HepG2 (cell line): Measurements from ENCODE around the gene SH3YL1. TPM values are rescaled to one million over a fixed set of nuclear protein-coding genes. Genes with fewer than 3 reads are reported as not detected.

ENCODE experiments used
- CCAR2 ChIP-seq: fragments of 200-400 bp; formaldehyde crosslinking; optimal IDR thresholded peaks from 2 replicates; pipeline ENCODE3; 2018; ENCODE audit warnings: low read depth, mild to moderate bottlenecking, low read length, moderate library complexity
- CREBL2 ChIP-seq: sonication (generic); formaldehyde crosslinking; IDR thresholded peaks from 2 replicates; pipeline ENCODE4 v1.8.1; 2023; ENCODE audit warnings: missing genetic modification reagents, mild to moderate bottlenecking, borderline replicate concordance
- DNMT3B ChIP-seq: conservative IDR thresholded peaks from 2 replicates; pipeline ENCODE4 v1.6.1; 2016; ENCODE audit warnings: missing biosample characterization, control low read depth
- GFI1 ChIP-seq: sonication (generic); formaldehyde crosslinking; IDR thresholded peaks from 2 replicates; pipeline ENCODE4 v1.5.0; 2020; ENCODE audit warnings: missing genetic modification reagents, mild to moderate bottlenecking, borderline replicate concordance
- NBN ChIP-seq: fragments of 450-650 bp; conservative IDR thresholded peaks from 2 replicates; pipeline ENCODE4 v1.6.1; 2017
- PATZ1 ChIP-seq: sonication (generic); formaldehyde crosslinking; IDR thresholded peaks from 2 replicates; pipeline ENCODE4 v1.4.0; 2020; ENCODE audit warnings: missing genetic modification reagents
- TGIF2 ChIP-seq: IDR thresholded peaks from 2 replicates; pipeline ENCODE4 v1.6.1; 2016; ENCODE audit warnings: control low read depth, missing compliant biosample characterization
- ZNF235 ChIP-seq: sonication (generic); formaldehyde crosslinking; IDR thresholded peaks from 2 replicates; pipeline ENCODE4 v1.8.1; 2023; ENCODE audit warnings: mild to moderate bottlenecking, missing genetic modification reagents, borderline replicate concordance
- ZNF333 ChIP-seq: sonication (generic); formaldehyde crosslinking; IDR thresholded peaks from 2 replicates; pipeline ENCODE4 v1.4.0; 2020; ENCODE audit warnings: mild to moderate bottlenecking, missing genetic modification reagents, borderline replicate concordance
- ZNF460 ChIP-seq: sonication (generic); formaldehyde crosslinking; IDR thresholded peaks from 2 replicates; pipeline ENCODE4 v1.5.1; 2020; ENCODE audit warnings: missing genetic modification reagents, mild to moderate bottlenecking, borderline replicate concordance
- ZNF549 ChIP-seq: sonication (generic); formaldehyde crosslinking; IDR thresholded peaks from 2 replicates; pipeline ENCODE4 v1.5.0; 2020; ENCODE audit warnings: missing genetic modification reagents
- ZNF572 ChIP-seq: sonication (generic); formaldehyde crosslinking; IDR thresholded peaks from 2 replicates; pipeline ENCODE4 v1.5.1; 2020; ENCODE audit warnings: mild to moderate bottlenecking, missing genetic modification reagents
- ZNF879 ChIP-seq: sonication (generic); formaldehyde crosslinking; IDR thresholded peaks from 2 replicates; pipeline ENCODE4 v1.8.1; 2023; ENCODE audit warnings: missing genetic modification reagents
- polyA plus RNA-seq, 8 experiments: library from polyadenylated mRNA; depleted of rRNA in 3 of 8; stranded (reverse) in 7 of 8; unstranded in 1 of 8; fragments of >200 nt; fragmentation: Illumina TruSeq in 4 of 8; extraction: Trizol in 4 of 8; gene quantifications; 2 replicates each; pipeline versions ENCODE4 v1.2.1 to v1.2.3, GENCODE V29; 2011 to 2016; ENCODE audit warnings: low read depth in 4 of 8, missing spikeins in 1 of 8, mixed read lengths in 1 of 8; ENCODE audit not compliant: insufficient read depth in 1 of 8
- total RNA-seq, 5 experiments: library from RNA; depleted of rRNA; stranded (reverse); fragments of >200 nt; fragmentation: Illumina TruSeq; extraction: Trizol; gene quantifications; 2 replicates each; pipeline ENCODE4 v1.2.3, GENCODE V29; 2016; ENCODE audit warnings: low read depth in 1 of 5
- TF ChIP-seq, protein P1 (sequence below): sonication (generic); formaldehyde crosslinking; IDR thresholded peaks from 2 replicates; pipeline ENCODE4 v1.4.0; 2020; ENCODE audit warnings: missing genetic modification reagents
- TF ChIP-seq, protein P2 (sequence below): sonication (generic); formaldehyde crosslinking; IDR thresholded peaks from 2 replicates; pipeline ENCODE4 v1.5.0; 2020; ENCODE audit warnings: missing genetic modification reagents
- TF ChIP-seq, protein P3 (sequence below): sonication (generic); formaldehyde crosslinking; IDR thresholded peaks from 2 replicates; pipeline ENCODE4 v1.5.1; 2020; ENCODE audit warnings: mild to moderate bottlenecking, moderate library complexity, missing genetic modification reagents
- TF ChIP-seq, protein P4 (sequence below): IDR thresholded peaks from 2 replicates; pipeline ENCODE4 v1.6.1; 2016; ENCODE audit warnings: missing biosample characterization, missing genetic modification reagents, low read depth
- TF ChIP-seq, protein P5 (sequence below): sonication (generic); formaldehyde crosslinking; IDR thresholded peaks from 2 replicates; pipeline ENCODE4 v1.4.0; 2020; ENCODE audit warnings: mild to moderate bottlenecking, missing genetic modification reagents, borderline replicate concordance

Gene SH3YL1
- total and polyA plus RNA-seq, 2 of the 13 experiments (the other 11 are each of a cell fraction or from before 2014, with no cell fraction given) = 13.0 to 48.2 TPM

DNA sequence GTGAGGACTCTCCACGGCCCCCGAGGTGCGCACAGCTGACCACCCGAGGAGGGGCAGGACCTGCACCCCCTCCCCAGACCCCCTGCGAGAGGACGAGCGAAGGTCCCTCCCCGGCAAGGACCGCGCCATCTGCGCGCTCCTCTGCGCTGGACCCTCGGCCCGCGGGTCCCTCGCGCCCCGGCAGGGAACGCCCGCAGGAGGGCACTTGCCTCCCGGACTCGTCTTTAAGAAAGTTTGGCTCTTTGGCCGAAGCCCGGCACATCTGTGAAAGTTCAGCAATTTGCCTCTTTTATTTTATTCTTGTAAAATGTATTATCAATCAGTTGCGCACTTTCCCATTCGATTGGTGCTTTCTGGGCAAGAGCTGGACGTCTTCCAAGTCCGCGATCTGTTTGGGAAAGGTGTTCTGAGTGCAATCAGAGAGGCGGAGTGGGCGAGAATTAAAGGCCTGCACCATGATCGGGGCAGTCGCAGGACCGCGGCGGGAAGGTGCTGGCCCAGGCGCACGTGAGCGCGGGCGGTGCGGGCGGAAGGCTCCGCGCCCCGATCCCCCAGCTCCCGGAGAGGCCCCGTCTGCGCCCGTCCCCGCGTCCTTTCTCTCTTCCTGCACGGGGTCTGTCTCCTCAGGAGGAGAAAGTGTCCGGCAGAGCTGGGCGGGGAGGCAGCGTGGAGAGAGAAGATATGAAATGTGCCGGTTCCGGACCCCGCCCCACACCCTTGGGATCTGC, 25.7 kb upstream of the SH3YL1 start (continued):
- no peak; the same call in 1 of the 2 replicates for TF ChIP-seq PATZ1 (CRISPR knock-in tag)
- 0 out of 2 replicates have a peak, but pooled peaks have one; percentile 26 for TF ChIP-seq GFI1 (CRISPR knock-in tag)
- TF ChIP-seq ZNF549 (CRISPR knock-in tag) = no peak
- TF ChIP-seq ZNF235 = no peak
- TF ChIP-seq CCAR2 = no peak
- no peak for TF ChIP-seq ZNF572 (CRISPR knock-in tag)
- no peak for TF ChIP-seq NBN
- no peak for TF ChIP-seq TGIF2 (CRISPR knock-in tag)
- TF ChIP-seq, protein P1, sequence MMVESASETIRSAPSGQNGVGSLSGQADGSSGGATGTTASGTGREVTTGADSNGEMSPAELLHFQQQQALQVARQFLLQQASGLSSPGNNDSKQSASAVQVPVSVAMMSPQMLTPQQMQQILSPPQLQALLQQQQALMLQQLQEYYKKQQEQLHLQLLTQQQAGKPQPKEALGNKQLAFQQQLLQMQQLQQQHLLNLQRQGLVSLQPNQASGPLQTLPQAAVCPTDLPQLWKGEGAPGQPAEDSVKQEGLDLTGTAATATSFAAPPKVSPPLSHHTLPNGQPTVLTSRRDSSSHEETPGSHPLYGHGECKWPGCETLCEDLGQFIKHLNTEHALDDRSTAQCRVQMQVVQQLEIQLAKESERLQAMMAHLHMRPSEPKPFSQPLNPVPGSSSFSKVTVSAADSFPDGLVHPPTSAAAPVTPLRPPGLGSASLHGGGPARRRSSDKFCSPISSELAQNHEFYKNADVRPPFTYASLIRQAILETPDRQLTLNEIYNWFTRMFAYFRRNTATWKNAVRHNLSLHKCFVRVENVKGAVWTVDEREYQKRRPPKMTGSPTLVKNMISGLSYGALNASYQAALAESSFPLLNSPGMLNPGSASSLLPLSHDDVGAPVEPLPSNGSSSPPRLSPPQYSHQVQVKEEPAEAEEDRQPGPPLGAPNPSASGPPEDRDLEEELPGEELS (CRISPR knock-in tag) = no peak
- no peak for TF ChIP-seq ZNF879 (CRISPR knock-in tag)
- TF ChIP-seq, protein P2, sequence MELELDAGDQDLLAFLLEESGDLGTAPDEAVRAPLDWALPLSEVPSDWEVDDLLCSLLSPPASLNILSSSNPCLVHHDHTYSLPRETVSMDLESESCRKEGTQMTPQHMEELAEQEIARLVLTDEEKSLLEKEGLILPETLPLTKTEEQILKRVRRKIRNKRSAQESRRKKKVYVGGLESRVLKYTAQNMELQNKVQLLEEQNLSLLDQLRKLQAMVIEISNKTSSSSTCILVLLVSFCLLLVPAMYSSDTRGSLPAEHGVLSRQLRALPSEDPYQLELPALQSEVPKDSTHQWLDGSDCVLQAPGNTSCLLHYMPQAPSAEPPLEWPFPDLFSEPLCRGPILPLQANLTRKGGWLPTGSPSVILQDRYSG = no peak
- TF ChIP-seq, protein P3, sequence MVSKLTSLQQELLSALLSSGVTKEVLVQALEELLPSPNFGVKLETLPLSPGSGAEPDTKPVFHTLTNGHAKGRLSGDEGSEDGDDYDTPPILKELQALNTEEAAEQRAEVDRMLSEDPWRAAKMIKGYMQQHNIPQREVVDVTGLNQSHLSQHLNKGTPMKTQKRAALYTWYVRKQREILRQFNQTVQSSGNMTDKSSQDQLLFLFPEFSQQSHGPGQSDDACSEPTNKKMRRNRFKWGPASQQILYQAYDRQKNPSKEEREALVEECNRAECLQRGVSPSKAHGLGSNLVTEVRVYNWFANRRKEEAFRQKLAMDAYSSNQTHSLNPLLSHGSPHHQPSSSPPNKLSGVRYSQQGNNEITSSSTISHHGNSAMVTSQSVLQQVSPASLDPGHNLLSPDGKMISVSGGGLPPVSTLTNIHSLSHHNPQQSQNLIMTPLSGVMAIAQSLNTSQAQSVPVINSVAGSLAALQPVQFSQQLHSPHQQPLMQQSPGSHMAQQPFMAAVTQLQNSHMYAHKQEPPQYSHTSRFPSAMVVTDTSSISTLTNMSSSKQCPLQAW (CRISPR knock-in tag) = no peak
- TF ChIP-seq, protein P4, sequence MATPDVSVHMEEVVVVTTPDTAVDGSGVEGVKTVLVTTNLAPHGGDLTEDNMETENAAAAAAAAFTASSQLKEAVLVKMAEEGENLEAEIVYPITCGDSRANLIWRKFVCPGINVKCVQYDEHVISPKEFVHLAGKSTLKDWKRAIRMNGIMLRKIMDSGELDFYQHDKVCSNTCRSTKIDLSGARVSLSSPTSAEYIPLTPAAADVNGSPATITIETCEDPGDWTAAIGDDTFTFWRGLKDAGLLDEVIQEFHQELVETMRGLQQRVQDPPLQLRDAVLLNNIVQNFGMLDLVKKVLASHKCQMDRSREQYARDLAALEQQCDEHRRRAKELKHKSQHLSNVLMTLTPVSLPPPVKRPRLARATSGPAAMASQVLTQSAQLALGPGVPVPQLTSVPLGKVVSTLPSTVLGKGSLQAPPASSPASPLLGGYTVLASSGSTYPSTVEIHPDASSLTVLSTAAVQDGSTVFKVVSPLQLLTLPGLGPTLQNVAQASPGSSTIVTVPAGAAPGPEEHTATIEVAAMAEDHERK (CRISPR knock-in tag) = no peak
- no peak for TF ChIP-seq DNMT3B (CRISPR knock-in tag)
- TF ChIP-seq, protein P5, sequence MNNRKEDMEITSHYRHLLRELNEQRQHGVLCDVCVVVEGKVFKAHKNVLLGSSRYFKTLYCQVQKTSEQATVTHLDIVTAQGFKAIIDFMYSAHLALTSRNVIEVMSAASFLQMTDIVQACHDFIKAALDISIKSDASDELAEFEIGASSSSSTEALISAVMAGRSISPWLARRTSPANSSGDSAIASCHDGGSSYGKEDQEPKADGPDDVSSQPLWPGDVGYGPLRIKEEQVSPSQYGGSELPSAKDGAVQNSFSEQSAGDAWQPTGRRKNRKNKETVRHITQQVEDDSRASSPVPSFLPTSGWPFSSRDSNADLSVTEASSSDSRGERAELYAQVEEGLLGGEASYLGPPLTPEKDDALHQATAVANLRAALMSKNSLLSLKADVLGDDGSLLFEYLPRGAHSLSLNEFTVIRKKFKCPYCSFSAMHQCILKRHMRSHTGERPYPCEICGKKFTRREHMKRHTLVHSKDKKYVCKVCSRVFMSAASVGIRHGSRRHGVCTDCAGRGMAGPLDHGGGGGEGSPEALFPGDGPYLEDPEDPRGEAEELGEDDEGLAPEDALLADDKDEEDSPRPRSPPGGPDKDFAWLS (CRISPR knock-in tag) = no peak
- TF ChIP-seq ZNF333 (CRISPR knock-in tag) = no peak
- TF ChIP-seq CREBL2 (CRISPR knock-in tag) = 0 out of 2 replicates have a peak, but pooled peaks have one; percentile 59
- TF ChIP-seq ZNF460 (CRISPR knock-in tag) = no peak
